T-helper 2 cell (primary cell): ENCODE data around the gene FAIM.
A peak's percentile ranks its signal among the peaks of the same experiment; 100 is the strongest.
"Not testable (repeated sequence)": the region's sequence is repeated elsewhere in the genome, so short reads cannot be mapped to it uniquely, and the experiment has no call there.

Source experiments
- DNase-seq, 5 experiments: peaks; one replicate each; pipeline versions ENCODE4 v3.0.0 to v3.0.0-alpha.2; 2012 to 2022
- total RNA-seq, 2 donors: gene quantifications; one replicate each; lab custom pipeline; 2026; lab: John Stamatoyannopoulos, UW

The FAIM gene, protein sequence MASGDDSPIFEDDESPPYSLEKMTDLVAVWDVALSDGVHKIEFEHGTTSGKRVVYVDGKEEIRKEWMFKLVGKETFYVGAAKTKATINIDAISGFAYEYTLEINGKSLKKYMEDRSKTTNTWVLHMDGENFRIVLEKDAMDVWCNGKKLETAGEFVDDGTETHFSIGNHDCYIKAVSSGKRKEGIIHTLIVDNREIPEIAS
- 1.6 to 2.6 reads per million in 2 donors for total RNA-seq

DNA sequence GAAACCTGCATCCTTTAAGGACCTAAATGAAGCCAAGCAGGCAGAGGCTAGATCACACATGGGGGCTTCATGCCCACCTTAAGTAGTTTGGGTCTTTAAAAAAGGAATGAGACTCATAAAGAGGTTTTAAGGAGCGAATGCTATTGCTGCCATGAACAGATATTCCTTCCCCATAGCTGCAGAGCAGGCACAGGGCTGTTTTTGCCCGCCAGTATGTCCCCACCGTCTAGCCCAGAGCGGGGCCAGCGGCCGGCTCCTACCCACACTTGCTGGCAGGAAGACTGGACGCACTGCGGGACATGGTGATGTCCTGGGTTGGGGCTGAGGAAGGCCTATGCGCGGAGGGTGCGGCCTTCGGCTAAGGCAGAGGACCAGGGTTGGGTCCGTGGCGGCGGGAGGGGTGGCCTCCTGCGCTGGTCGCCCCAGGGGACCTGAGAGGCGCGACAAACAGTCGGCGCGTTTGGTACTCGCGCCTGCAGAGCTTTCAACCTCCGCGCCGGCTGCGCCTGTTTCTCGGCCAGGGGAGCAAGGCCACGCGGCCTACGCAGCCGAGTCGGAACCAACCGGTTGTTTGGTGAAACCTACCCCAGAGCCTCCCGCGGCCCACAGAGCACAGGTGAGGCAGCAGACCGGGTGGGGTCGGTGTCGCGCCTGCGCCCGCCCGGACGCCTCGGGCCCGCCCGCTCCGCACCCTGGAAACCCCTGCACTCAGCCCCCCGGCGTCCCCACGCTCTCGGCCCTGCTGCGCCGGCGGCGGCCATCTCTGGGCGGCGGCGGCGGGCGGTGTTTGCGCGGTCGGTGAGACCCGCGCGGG, at the start of gene FAIM:
Gene FAIM (plus strand): TSS at position 450 of the 814 bp plus-strand sequence. CDS start 10,956 bp downstream, outside the sequence.
- DNase-seq = peak; percentile 33 to 81 (median 46)

- no peak for DNase-seq
Measured at GRCh38 chr3:138559134-138559533, 49.4 kb upstream of the FAIM start.

GRCh38 chr3:138560501-138560900, 48.1 kb upstream of the FAIM start:
- DNase-seq = no peak

DNA sequence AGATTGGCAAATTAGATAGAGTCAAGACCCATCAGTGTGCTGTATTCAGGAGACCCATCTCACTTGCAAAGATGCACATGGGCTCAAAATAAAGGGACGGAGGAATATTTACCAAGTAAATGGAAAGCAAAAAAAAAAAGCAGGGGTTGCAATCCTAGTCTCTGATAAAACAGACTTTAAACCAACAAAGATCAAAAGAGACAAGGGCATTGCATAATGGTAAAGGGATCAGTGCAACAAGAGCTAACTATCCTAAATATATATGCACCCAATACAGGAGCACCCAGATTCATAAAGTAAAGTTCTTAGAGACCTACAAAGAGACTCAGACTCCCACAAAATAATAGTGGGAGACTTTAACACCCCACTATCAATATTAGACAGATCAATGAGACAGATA, 45.7 kb upstream of the FAIM start:
- DNase-seq = not testable (repeated sequence)

DNA sequence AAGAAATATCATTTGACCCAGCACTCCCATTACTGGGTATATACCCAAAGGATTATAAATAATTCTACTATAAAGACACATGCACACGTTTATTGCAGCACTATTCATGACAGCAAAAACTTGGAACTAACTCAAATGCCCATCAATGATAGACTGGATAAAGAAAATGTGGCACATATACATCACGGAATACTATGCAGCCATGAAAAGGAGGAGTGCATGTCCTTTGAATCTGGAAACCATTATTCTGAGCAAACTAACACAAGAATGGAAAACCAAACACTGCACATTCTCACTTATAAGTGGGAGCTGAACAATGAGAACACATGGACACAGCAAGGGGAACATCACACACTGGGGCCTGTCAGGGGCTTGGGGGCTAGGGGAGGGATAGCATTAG, 42.3 kb upstream of the FAIM start:
- DNase-seq = not testable (repeated sequence)

- DNase-seq = no peak
Measured at GRCh38 chr3:138567403-138567802, 41.2 kb upstream of the FAIM start.

DNA sequence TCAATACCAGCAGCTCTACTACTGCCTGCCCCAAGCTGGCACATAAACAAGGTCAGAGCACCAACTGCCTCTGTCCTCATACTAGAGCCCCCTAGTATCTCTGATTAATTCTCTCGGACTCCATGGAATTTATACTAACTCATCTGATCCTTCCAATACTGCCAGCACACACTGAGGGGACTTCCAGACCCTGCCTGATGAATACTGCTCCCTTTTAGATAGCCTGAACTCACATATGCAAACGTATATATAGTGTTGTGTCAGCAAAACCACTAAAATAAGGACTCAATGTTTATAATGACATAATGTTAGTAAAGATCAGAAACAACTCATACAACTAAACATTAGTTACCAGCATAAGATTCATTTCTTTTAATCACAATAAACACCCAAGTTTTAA, 39.5 kb upstream of the FAIM start:
- DNase-seq = no peak

DNA sequence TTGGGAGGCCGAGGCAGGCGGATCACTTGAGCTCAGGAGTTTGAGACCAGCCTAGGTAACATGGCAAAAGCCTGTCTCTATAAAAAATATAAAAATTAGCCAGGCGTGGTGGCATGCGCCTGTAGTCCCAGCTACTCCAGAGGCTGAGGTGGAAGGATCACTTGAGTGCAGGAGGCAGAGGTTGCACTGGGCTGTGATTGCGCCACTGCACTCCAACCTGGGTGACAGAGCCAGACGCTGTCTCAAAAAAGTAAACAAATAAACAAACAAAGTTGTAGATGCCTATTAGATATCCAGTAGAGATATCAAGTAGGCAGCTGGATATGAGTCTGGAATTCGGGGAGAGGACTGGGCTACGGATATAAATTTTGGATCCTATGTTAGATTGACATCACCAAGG, 38.9 kb upstream of the FAIM start:
- not testable (repeated sequence) for DNase-seq

DNA sequence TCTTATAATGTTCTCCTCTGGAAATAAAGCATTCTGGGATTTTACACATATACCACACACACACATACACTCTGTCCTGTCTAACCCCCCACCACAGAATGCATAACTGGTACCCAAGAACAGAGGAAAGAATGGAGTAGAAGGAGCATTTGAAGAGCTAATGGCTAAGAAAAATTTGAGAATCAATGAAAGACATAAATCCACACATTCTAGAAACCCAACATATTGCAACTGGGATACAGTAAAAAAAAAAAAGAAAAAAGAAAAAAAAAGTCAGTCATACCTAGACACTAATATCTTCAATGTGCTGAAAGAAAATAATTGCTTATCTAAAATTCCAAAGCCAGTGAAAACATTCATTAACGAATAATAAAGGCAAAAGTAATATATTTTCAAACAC, 35.4 kb upstream of the FAIM start:
- DNase-seq = no peak

DNA sequence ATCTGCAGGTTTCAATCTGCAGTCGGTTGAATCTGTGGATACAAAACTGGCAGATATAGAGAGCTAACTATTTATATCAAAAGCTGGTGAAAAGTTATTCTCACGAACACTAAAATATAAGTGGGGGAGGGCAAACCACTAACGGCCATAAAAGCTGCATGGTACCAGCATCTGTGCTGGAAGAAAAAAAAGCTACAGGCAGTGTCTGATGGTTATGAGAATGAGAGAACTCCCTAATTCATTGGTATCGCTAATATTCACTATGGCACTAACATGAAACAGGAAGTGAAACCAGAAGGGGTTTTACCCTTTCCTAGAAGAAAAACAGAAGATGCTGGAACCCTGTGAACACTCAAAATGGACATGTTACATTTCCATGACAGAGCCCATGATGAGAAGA, 30.4 kb upstream of the FAIM start:
- DNase-seq = peak in 1 of 5 experiments; percentile 78

DNA sequence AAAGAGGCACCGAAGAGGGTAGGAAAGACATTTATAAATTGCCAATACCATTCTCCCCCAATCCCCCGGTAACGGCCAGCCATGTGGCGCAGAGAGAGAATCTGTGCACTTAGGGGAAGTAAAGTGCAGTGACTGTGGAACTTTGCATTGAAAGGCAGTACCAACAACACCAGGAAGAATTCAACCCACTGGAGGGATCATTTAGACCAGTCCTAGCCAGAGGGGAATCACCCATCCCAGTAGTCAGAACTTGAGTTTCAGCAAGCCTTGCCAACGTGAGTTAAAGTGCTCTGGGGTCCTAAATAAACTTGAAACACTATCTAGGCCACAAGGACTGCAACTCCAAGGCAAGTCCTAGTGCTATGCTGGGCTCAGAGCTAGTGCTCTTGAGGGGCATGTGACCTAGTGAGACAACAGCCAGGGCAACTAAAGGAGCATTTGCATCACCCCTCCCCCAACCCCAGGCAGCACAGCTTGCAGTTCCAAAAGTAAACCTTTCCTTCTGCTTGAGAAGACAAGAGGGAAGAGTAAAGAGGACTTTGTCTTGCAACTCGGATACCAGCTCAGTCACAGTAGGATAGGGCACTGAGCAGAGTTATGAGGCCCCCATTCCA, 29.5 kb upstream of the FAIM start:
- peak in 1 of 5 experiments; percentile 36 for DNase-seq

DNA sequence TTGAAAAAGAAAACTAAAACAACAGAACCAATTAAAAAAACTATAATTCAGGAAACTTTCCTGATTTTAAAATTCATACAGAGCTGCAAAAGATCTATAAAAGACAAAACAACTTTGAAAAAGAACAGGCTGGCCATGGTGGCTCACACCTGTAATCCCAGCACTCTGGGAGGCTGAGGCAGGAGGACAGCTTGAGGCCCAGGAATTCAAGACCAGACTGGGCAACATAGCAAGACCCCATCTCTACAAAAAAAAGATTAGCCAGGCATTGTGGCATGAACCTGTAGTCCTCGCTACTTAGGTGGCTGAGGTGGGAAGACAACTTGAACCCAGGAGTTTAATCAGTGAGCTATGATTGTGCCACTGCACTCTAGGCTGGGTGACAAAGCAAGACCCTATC, 21.2 kb upstream of the FAIM start:
- no peak for DNase-seq

DNA sequence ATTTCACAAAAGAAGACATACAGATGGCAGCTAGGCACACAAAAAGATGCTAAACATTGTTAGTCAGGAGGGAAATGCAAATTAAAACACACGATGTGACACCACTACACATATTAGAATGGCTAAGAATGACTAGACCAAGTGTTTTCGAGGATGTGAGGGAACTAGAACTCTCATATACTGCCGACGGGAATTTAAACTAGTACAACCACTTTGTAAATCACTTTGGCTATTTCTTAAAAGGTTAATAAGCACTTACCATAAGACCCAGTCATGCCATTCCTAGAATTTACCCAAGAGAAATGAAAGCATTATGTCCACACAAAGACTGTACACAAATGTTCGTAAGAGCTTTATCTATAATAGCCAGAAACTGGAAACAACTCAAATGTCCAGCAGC, 20.1 kb upstream of the FAIM start:
- DNase-seq = no peak

DNA sequence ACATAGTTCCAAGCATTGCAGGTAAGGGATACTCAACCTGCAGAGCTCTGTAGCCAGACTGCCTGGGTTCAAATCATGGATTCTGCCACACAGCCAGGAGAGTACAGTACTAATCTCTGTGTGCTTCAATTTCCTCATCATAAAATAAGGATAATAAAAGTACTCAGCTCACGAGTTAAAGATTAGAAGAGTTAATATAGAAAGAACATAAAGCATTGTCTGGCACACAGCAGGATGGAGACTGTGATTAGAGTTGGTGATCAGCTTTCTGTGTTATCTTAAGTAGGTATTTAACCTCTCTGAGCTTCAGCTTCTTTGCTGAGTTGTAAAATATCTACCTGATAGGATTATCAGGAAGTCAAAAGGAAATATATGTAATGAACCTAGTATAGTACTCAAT, 17.2 kb upstream of the FAIM start:
- no peak for DNase-seq

GRCh38 chr3:138593488-138594149, 15.0 kb upstream of the FAIM start:
- DNase-seq = peak in 1 of 5 experiments; percentile 32

- peak; percentile 78 to 96 (median 88) for DNase-seq
Measured at GRCh38 chr3:138594150-138594934, 14.2 kb upstream of the FAIM start, which contains the start of gene CEP70. CEP70 (minus strand) TSS chr3:138594260; CDS start chr3:138572927, 21,333 bp downstream.

GRCh38 chr3:138594935-138595610, 13.5 kb upstream of the FAIM start:
- DNase-seq = no peak

- not testable (repeated sequence) for DNase-seq
Measured at GRCh38 chr3:138597186-138597976, 11.2 kb upstream of the FAIM start.

- no peak for DNase-seq
Measured at GRCh38 chr3:138598534-138598933, 10.0 kb upstream of the FAIM start.

GRCh38 chr3:138600100-138600745, 8.3 kb upstream of the FAIM start:
- no peak for DNase-seq
